ENCODE measurements around the gene OVCA2.

Gene OVCA2

GRCh38 chr17:2070241-2071023 is 28.6 kb downstream of the OVCA2 start:
- peak overlapping the region; percentile 54 for H3K9ac ChIP-seq
- H3K27me3 ChIP-seq, result no peaks in the 10 kb centered on the region
- no peaks in the 10 kb centered on the region for H3K9me3 ChIP-seq
- H3K4me1 ChIP-seq, result peaks cover 100% of the 10 kb centered on the region
- peak overlapping the region; percentile 88 for H3K27ac ChIP-seq
- H3K4me3 ChIP-seq, result no peak overlapping the region
- H3K36me3 ChIP-seq, result 0 out of 2 replicates have a peak, but pooled peaks cover 19% of the 10 kb centered on the region
- H4K20me1 ChIP-seq, result no peaks in the 10 kb centered on the region
- H3K4me2 ChIP-seq, result peak overlapping the region; percentile 87
- TF ChIP-seq Cebpa-rat (IDR thresholded peaks at IDR 0.05), result no peak

- Histone ChIP-seq H3K9ac (peak overlapping the region; percentile 54), H4K20me1 (no peaks in the 10 kb centered on the region), H3K4me2 (peak overlapping the region; percentile 87), H3K9me3 (no peaks in the 10 kb centered on the region), H3K27me3 (no peaks in the 10 kb centered on the region), H3K4me3 (no peak overlapping the region; the same call in 1 of the 2 replicates), H3K36me3 (0 out of 2 replicates have a peak, but pooled peaks cover 14% of the 10 kb centered on the region), H3K4me1 (peaks cover 100% of the 10 kb centered on the region), H3K27ac (peak overlapping the region; percentile 88)
- no peak for TF ChIP-seq Cebpa-rat (IDR thresholded peaks at IDR 0.05)
Observed at GRCh38 chr17:2071024-2071385, 29.2 kb downstream of the OVCA2 start.

GRCh38 chr17:2071455-2072281 is 29.8 kb downstream of the OVCA2 start:
- peak overlapping the region; percentile 88 for H3K27ac ChIP-seq
- no peak for TF ChIP-seq Cebpa-rat (IDR thresholded peaks at IDR 0.05)

GRCh38 chr17:2074919-2075318 is 33.1 kb downstream of the OVCA2 start:
- Histone ChIP-seq H3K27me3 (no peaks in the 10 kb centered on the region), H3K36me3 (peaks cover 41% of the 10 kb centered on the region), H3K27ac (peak overlapping the region; percentile 88), H3K9me3 (no peaks in the 10 kb centered on the region), H4K20me1 (no peaks in the 10 kb centered on the region), H3K4me1 (peaks cover 78% of the 10 kb centered on the region), H3K4me2 (peak overlapping the region; percentile 87), H3K9ac (0 out of 2 replicates have a peak overlapping the region, but pooled peaks have one; percentile 5), H3K4me3 (no peak overlapping the region)
- TF ChIP-seq Cebpa-rat (IDR thresholded peaks at IDR 0.05), result no peak

More at GRCh38 chr17:2071455-2072281, 29.8 kb downstream of the OVCA2 start:
- no peak overlapping the region; the same call in 1 of the 2 replicates for H3K4me3 ChIP-seq
- peaks cover 14% of the 10 kb centered on the region; the same call in 1 of the 2 replicates for H3K36me3 ChIP-seq
- H3K9me3 ChIP-seq, result no peaks in the 10 kb centered on the region
- peaks cover 100% of the 10 kb centered on the region for H3K4me1 ChIP-seq
- no peaks in the 10 kb centered on the region for H3K27me3 ChIP-seq
- H3K4me2 ChIP-seq, result peak overlapping the region; percentile 87
- H3K9ac ChIP-seq, result peak overlapping the region; percentile 54
- no peaks in the 10 kb centered on the region for H4K20me1 ChIP-seq

- Histone ChIP-seq H4K20me1 (no peaks in the 10 kb centered on the region), H3K27ac (peak overlapping the region; percentile 72), H3K4me2 (peak overlapping the region; percentile 87), H3K4me1 (peaks cover 72% of the 10 kb centered on the region), H3K4me3 (no peak overlapping the region), H3K9ac (peak overlapping the region; percentile 56), H3K9me3 (no peaks in the 10 kb centered on the region), H3K36me3 (peaks cover 46% of the 10 kb centered on the region), H3K27me3 (no peaks in the 10 kb centered on the region)
- no peak for TF ChIP-seq Cebpa-rat (IDR thresholded peaks at IDR 0.05)
Observed at GRCh38 chr17:2075336-2076086, 33.7 kb downstream of the OVCA2 start.

GRCh38 chr17:2076087-2076984 is 34.5 kb downstream of the OVCA2 start:
- Histone ChIP-seq H3K4me1 (peaks cover 64% of the 10 kb centered on the region), H4K20me1 (no peaks in the 10 kb centered on the region), H3K27ac (peak overlapping the region; percentile 72), H3K4me3 (no peak overlapping the region), H3K36me3 (peaks cover 48% of the 10 kb centered on the region), H3K9ac (peak overlapping the region; percentile 56), H3K4me2 (peak overlapping the region; percentile 87), H3K27me3 (no peaks in the 10 kb centered on the region), H3K9me3 (no peaks in the 10 kb centered on the region)
- no peak for TF ChIP-seq Cebpa-rat (IDR thresholded peaks at IDR 0.05)

GRCh38 chr17:2077040-2077439 is 35.2 kb downstream of the OVCA2 start:
- Histone ChIP-seq H3K4me3 (no peak overlapping the region), H3K9ac (peak overlapping the region; percentile 56), H3K4me2 (peak overlapping the region; percentile 87), H3K4me1 (peaks cover 57% of the 10 kb centered on the region), H3K27ac (peak overlapping the region; percentile 72), H3K27me3 (no peaks in the 10 kb centered on the region), H3K9me3 (no peaks in the 10 kb centered on the region), H4K20me1 (no peaks in the 10 kb centered on the region), H3K36me3 (peaks cover 55% of the 10 kb centered on the region)
- TF ChIP-seq Cebpa-rat (IDR thresholded peaks at IDR 0.05), result no peak

GRCh38 chr17:2081564-2081963 is 39.7 kb downstream of the OVCA2 start:
- H4K20me1 ChIP-seq, result no peaks in the 10 kb centered on the region
- no peak for TF ChIP-seq Cebpa-rat (IDR thresholded peaks at IDR 0.05)
- 0 out of 2 replicates have a peak overlapping the region, but pooled peaks have one; percentile 5 for H3K27ac ChIP-seq
- no peaks in the 10 kb centered on the region for H3K9me3 ChIP-seq
- H3K36me3 ChIP-seq, result peaks cover 82% of the 10 kb centered on the region
- H3K4me1 ChIP-seq, result peaks cover 45% of the 10 kb centered on the region
- H3K4me3 ChIP-seq, result no peak overlapping the region
- no peaks in the 10 kb centered on the region for H3K27me3 ChIP-seq
- no peak overlapping the region for H3K9ac ChIP-seq
- no peak overlapping the region for H3K4me2 ChIP-seq
